A549 (cell line): ENCODE measurements around the gene ARHGDIB.

Source experiments
- RAD21 ChIP-seq, 2 experiments: fragments of >200 bp in 1 of 2; sonication (Bioruptor Twin) in 1 of 2; formaldehyde crosslinking in 1 of 2; IDR thresholded peaks in 1 of 2; conservative IDR thresholded peaks in 1 of 2; 2 replicates in 1 of 2; 3 replicates in 1 of 2; pipeline ENCODE4 v1.6.1; 2012 to 2018; ENCODE audit warnings: inconsistent platforms in 1 of 2
- TF ChIP-seq, protein P1 (sequence below): fragments of >200 bp; sonication (Bioruptor Twin); formaldehyde crosslinking; IDR thresholded peaks from 3 replicates; pipeline ENCODE4 v1.5.1; 2016
- TF ChIP-seq, protein P2 (sequence below): IDR thresholded peaks from 2 replicates; pipeline ENCODE4 v1.6.1; 2012; ENCODE audit warnings: low read depth, borderline replicate concordance
- TF ChIP-seq, protein P3 (sequence below): IDR thresholded peaks from 2 replicates; pipeline ENCODE4 v1.6.1; 2012

DNA sequence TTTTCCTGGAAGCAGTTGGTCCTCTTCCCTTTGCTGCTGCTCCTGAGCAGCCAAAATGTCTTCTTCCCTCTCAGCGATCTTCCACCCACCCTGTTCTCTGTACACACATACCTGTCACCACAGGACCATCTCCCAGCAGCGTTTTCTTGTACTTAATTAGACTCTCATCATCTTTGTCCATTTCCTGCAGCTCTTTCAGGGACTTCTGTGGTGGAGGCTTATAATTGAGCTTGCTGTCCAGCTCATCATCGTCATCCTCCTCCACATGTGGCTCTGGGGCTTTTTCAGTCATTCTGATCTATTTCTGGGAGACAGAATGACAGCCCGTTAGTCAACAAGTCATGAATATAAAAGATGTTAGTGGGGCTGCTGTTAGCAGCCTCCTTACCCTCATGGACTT is 11.0 kb downstream of the ARHGDIB start:
- TF ChIP-seq, protein P1, sequence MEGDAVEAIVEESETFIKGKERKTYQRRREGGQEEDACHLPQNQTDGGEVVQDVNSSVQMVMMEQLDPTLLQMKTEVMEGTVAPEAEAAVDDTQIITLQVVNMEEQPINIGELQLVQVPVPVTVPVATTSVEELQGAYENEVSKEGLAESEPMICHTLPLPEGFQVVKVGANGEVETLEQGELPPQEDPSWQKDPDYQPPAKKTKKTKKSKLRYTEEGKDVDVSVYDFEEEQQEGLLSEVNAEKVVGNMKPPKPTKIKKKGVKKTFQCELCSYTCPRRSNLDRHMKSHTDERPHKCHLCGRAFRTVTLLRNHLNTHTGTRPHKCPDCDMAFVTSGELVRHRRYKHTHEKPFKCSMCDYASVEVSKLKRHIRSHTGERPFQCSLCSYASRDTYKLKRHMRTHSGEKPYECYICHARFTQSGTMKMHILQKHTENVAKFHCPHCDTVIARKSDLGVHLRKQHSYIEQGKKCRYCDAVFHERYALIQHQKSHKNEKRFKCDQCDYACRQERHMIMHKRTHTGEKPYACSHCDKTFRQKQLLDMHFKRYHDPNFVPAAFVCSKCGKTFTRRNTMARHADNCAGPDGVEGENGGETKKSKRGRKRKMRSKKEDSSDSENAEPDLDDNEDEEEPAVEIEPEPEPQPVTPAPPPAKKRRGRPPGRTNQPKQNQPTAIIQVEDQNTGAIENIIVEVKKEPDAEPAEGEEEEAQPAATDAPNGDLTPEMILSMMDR, result no peak
- TF ChIP-seq RAD21 (conservative IDR thresholded peaks at IDR 0.05 in 1 of 2, IDR thresholded peaks at IDR 0.05 in 1 of 2), result no peak
- TF ChIP-seq, protein P2, sequence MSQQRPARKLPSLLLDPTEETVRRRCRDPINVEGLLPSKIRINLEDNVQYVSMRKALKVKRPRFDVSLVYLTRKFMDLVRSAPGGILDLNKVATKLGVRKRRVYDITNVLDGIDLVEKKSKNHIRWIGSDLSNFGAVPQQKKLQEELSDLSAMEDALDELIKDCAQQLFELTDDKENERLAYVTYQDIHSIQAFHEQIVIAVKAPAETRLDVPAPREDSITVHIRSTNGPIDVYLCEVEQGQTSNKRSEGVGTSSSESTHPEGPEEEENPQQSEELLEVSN, result no peak
- TF ChIP-seq, protein P3, sequence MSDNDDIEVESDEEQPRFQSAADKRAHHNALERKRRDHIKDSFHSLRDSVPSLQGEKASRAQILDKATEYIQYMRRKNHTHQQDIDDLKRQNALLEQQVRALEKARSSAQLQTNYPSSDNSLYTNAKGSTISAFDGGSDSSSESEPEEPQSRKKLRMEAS, result no peak
